ENCODE results near the gene RPS19. TPM values are rescaled to one million over a fixed set of nuclear protein-coding genes. Genes with fewer than 3 reads are reported as not detected.

The RPS19 gene
- total and polyA plus RNA-seq, 10 of the 15 experiments (the other 5 are each of a cell fraction or from before 2014, with no cell fraction given), result 2,615 to 5,578 (median 4,127) TPM

- ATAC-seq (peak; percentile 47), DNase-seq (ENCODE audit: low read depth, low spot score) (no peak), FAIRE-seq (no peak)
- intact Hi-C loops (cut with micrococcal nuclease; ENCODE audit: unreplicated experiment), result no loop called here
- no TSS peak for BruUV-seq (replicated peaks)
- no peak overlapping the region for H3K4me2 ChIP-seq (ENCODE audit: control insufficient read depth, insufficient read depth)
- ChIA-PET CTCF (no interaction called here), POLR2A (no interaction called here), RAD21 (ENCODE audit: unreplicated experiment) (no interaction called here), SMC1A (ENCODE audit: uncharacterized antibody, unreplicated experiment) (no interaction called here)
- H3K36me3 ChIP-seq (ENCODE audit: control insufficient read depth in 2 of 2, insufficient read depth in 2 of 2, low read length in 1 of 2), result peaks cover 0 to under 1% of the 10 kb centered on the region in 2 experiments; a peak in 2 of 4 replicates
- no peaks in the 10 kb centered on the region for H3K4me1 ChIP-seq (ENCODE audit: control insufficient read depth, insufficient read depth, low read length)
- TF ChIP-seq POLR2A (IDR thresholded peaks at IDR 0.05; ENCODE audit: low read depth, low read length) (no peak), BACH1 (IDR thresholded peaks at IDR 0.05; ENCODE audit: borderline replicate concordance) (0 out of 2 replicates have a peak, but pooled peaks have one; percentile 18)
- no peaks in the 10 kb centered on the region for H3K79me2 ChIP-seq (ENCODE audit: control insufficient read depth, insufficient read depth, low read length)
- WGBS (ENCODE audit: insufficient coverage, insufficient replicate concordance, low lambda C conversion rate, missing lambda C conversion rate), result 6% methylated on average over 25 of the region's 51 CpGs
- peaks cover 3 to 4% of the 10 kb centered on the region in 2 experiments; a peak in 3 of 4 replicates for H3K27me3 ChIP-seq (replicated peaks in 1 of 2; ENCODE audit: control insufficient read depth in 2 of 2, insufficient read depth in 2 of 2, low read length in 1 of 2)
- no peak overlapping the region for H2AFZ ChIP-seq (ENCODE audit: control insufficient read depth, low read depth, low read length)
- H4K20me1 ChIP-seq (ENCODE audit: control insufficient read depth, insufficient read depth), result peaks cover 6% of the 10 kb centered on the region; the same call in 1 of the 2 replicates
- no peak overlapping the region for H3K4me3 ChIP-seq
- H3K9me3 ChIP-seq (replicated peaks; ENCODE audit: control insufficient read depth, insufficient read depth, low read length), result no peaks in the 10 kb centered on the region
- in situ Hi-C loops (cut with MboI), result no loop called here
- no peak overlapping the region for H3K27ac ChIP-seq (ENCODE audit: control insufficient read depth, insufficient read depth)
- no peak overlapping the region for H3K9ac ChIP-seq (ENCODE audit: control insufficient read depth, insufficient read depth, low read length)
These were observed 53.0 kb downstream of the RPS19 start for GRCh38 chr19:41912899-41913537.

GRCh38 chr19:41913538-41914423 is 53.7 kb downstream of the RPS19 start:
- 19% methylated on average over 21 of the region's 21 CpGs for WGBS (ENCODE audit: insufficient coverage, insufficient replicate concordance, low lambda C conversion rate, missing lambda C conversion rate)
- H3K4me2 ChIP-seq (ENCODE audit: control insufficient read depth, insufficient read depth), result no peak overlapping the region
- no peak for TF ChIP-seq RAD51 (IDR thresholded peaks at IDR 0.05)
- no peak for TF ChIP-seq NFXL1 (IDR thresholded peaks at IDR 0.05; ENCODE audit: borderline replicate concordance)
- TF ChIP-seq HDAC6 (IDR thresholded peaks at IDR 0.05; ENCODE audit: unreplicated experiment), result no peak
- no peak for TF ChIP-seq BCL3 (IDR thresholded peaks at IDR 0.05; ENCODE audit: borderline replicate concordance, insufficient read depth, low read depth, low read length, poor library complexity, severe bottlenecking)
- no peak for TF ChIP-seq IKZF1 (conservative IDR thresholded peaks at IDR 0.05)
- TF ChIP-seq ZBTB4 (CRISPR knock-in tag; IDR thresholded peaks at IDR 0.05), result no peak
- no peak for TF ChIP-seq ESRRA (IDR thresholded peaks at IDR 0.05; ENCODE audit: low read length)
- no peak for TF ChIP-seq KDM1A (IDR thresholded peaks at IDR 0.05; ENCODE audit: borderline replicate concordance)

More at GRCh38 chr19:41913538-41914423, 53.7 kb downstream of the RPS19 start:
- no peak overlapping the region for H2AFZ ChIP-seq (ENCODE audit: control insufficient read depth, low read depth, low read length)
- no peak overlapping the region for H3K9ac ChIP-seq (ENCODE audit: control insufficient read depth, insufficient read depth, low read length)
- BruUV-seq (replicated peaks), result no TSS peak
- H3K27ac ChIP-seq (ENCODE audit: control insufficient read depth, insufficient read depth), result no peak overlapping the region
- no peak for DNase-seq (ENCODE audit: low read depth, low spot score)
- FAIRE-seq, result no peak
- H3K4me3 ChIP-seq, result no peak overlapping the region
- no peaks in the 10 kb centered on the region for H3K36me3 ChIP-seq (ENCODE audit: control insufficient read depth in 2 of 2, insufficient read depth in 2 of 2, low read length in 1 of 2)
- peaks cover 6% of the 10 kb centered on the region; the same call in 1 of the 2 replicates for H4K20me1 ChIP-seq (ENCODE audit: control insufficient read depth, insufficient read depth)
- peaks cover 3 to 4% of the 10 kb centered on the region in 2 experiments; a peak in 3 of 4 replicates for H3K27me3 ChIP-seq (replicated peaks in 1 of 2; ENCODE audit: control insufficient read depth in 2 of 2, insufficient read depth in 2 of 2, low read length in 1 of 2)
- ChIA-PET CTCF (no interaction called here), RAD21 (ENCODE audit: unreplicated experiment) (no interaction called here), POLR2A (no interaction called here), SMC1A (ENCODE audit: uncharacterized antibody, unreplicated experiment) (no interaction called here)
- ATAC-seq, result peak; percentile 20
- H3K9me3 ChIP-seq (replicated peaks; ENCODE audit: control insufficient read depth, insufficient read depth, low read length), result no peaks in the 10 kb centered on the region; the same call in 2 of the 3 replicates
- H3K79me2 ChIP-seq (ENCODE audit: control insufficient read depth, insufficient read depth, low read length), result no peaks in the 10 kb centered on the region
- in situ Hi-C loops (cut with MboI) (no loop called here), intact Hi-C loops (cut with micrococcal nuclease; ENCODE audit: unreplicated experiment) (no loop called here)
- H3K4me1 ChIP-seq (ENCODE audit: control insufficient read depth, insufficient read depth, low read length), result no peaks in the 10 kb centered on the region

Data from GM12878 (cell line).